Panc1 (cell line): Measurements from ENCODE around the gene MTA3.
"Not testable (repeated sequence)": the region's sequence is repeated elsewhere in the genome, so short reads cannot be mapped to it uniquely, and the experiment has no call there.

ENCODE experiments used
- CTCF ChIP-seq: fragments of 450-650 bp; IDR thresholded peaks from 2 replicates; pipeline ENCODE4 v1.5.1; 2017; ENCODE audit warnings: mild to moderate bottlenecking
- POLR2AphosphoS5 ChIP-seq: IDR thresholded peaks from 2 replicates; pipeline ENCODE4 v1.6.1; 2012; ENCODE audit warnings: mild to moderate bottlenecking, low read depth, low read length, moderate library complexity

- TF ChIP-seq CTCF, POLR2AphosphoS5: not testable (repeated sequence)
Observed at GRCh38 chr2:42560133-42560532, 8.3 kb upstream of the MTA3 start.
